ENCODE results near the gene PCGF1. TPM values are rescaled to one million over a fixed set of nuclear protein-coding genes. Genes with fewer than 3 reads are reported as not detected.

Gene PCGF1
- total RNA-seq, 1 experiment from 2014 or later = 28.1 TPM

DNA sequence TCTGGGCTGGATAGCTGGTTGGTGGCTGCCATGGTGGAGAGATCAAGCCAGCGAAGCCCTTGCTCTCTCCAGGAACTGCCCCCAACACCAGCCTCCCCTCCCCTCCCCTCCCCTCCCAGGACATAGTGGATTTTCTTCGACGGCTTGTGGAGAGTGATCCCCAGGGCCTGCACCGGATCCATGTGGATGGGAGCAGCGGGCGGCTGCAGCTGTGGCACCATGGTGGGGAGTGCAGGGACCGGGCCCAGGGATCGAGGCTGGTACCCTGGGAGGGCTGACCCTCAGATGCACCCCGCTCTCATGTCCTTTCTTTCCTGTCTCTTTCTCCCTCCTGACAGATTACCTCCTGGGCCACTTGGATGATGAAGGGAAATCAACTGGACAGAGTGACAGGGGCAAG, 17.6 kb downstream of the PCGF1 start:
- Histone ChIP-seq H3K23me2 (ENCODE audit: insufficient read length, low read depth, low read length, poor library complexity, severe bottlenecking) (no peaks in the 10 kb centered on the region), H2BK12ac (ENCODE audit: insufficient read length, low read depth, low read length) (no peak overlapping the region), H3K4me1 (ENCODE audit: insufficient read depth, low read length) (no peaks in the 10 kb centered on the region), H2BK15ac (ENCODE audit: low read depth, low read length) (no peak overlapping the region), H2BK120ac (ENCODE audit: low read depth, low read length, poor library complexity, severe bottlenecking) (no peak overlapping the region), H2BK5ac (ENCODE audit: insufficient read length, low read length) (no peak overlapping the region), H3K9me3 (ENCODE audit: control insufficient read depth, low read depth, low read length) (no peaks in the 10 kb centered on the region), H3K27me3 (ENCODE audit: insufficient read depth, low read length) (no peaks in the 10 kb centered on the region; the same call in 1 of the 2 replicates), H3K4ac (ENCODE audit: low read depth, low read length) (no peak overlapping the region), H3K14ac (ENCODE audit: insufficient read depth, low read length) (no peak overlapping the region), H4K91ac (ENCODE audit: insufficient read length, low read depth, low read length) (no peak overlapping the region), H4K8ac (replicated peaks; ENCODE audit: insufficient read length, low read depth, low read length) (no peak overlapping the region), H2AK5ac (ENCODE audit: insufficient read length, low read length) (no peak overlapping the region), H3K18ac (ENCODE audit: insufficient read length, low read depth, low read length) (no peak overlapping the region), H3K56ac (ENCODE audit: insufficient read length, low read depth, low read length) (no peak overlapping the region), H4K20me1 (ENCODE audit: control insufficient read depth, insufficient read depth, insufficient read length) (no peaks in the 10 kb centered on the region), H3T11ph (ENCODE audit: low read length) (no peak overlapping the region), H3K27ac (ENCODE audit: insufficient read length, low read depth, low read length) (no peak overlapping the region), H2AFZ (ENCODE audit: low read length) (no peak overlapping the region), H2BK20ac (ENCODE audit: low read depth, low read length, poor library complexity, severe bottlenecking) (no peak overlapping the region), H3K4me2 (ENCODE audit: insufficient read depth, insufficient read length, low read length) (no peak overlapping the region), H4K5ac (ENCODE audit: insufficient read length, low read depth, low read length) (no peak overlapping the region), H3K9ac (ENCODE audit: extremely low read depth, insufficient read length, low read length) (no peak overlapping the region), H3K79me2 (ENCODE audit: insufficient read depth, low read length) (no peaks in the 10 kb centered on the region), H3K23ac (ENCODE audit: insufficient read length, low read depth, low read length) (no peak overlapping the region), H3K79me1 (ENCODE audit: insufficient read depth, low read depth, low read length, poor library complexity, severe bottlenecking) (no peaks in the 10 kb centered on the region)
- H3K4me3 Mint-ChIP-seq = no peak overlapping the region
- H3K36me3 Mint-ChIP-seq (ENCODE audit: insufficient read depth in 1 of 3, low read depth in 3 of 3) = peaks cover 28 to 67% (median 62%) of the 10 kb centered on the region in 3 experiments
- WGBS (ENCODE audit: extremely low coverage, insufficient read length, low lambda C conversion rate) = no CpG with 5 or more reads among the region's 9 CpGs
- TF ChIP-seq, protein P1, sequence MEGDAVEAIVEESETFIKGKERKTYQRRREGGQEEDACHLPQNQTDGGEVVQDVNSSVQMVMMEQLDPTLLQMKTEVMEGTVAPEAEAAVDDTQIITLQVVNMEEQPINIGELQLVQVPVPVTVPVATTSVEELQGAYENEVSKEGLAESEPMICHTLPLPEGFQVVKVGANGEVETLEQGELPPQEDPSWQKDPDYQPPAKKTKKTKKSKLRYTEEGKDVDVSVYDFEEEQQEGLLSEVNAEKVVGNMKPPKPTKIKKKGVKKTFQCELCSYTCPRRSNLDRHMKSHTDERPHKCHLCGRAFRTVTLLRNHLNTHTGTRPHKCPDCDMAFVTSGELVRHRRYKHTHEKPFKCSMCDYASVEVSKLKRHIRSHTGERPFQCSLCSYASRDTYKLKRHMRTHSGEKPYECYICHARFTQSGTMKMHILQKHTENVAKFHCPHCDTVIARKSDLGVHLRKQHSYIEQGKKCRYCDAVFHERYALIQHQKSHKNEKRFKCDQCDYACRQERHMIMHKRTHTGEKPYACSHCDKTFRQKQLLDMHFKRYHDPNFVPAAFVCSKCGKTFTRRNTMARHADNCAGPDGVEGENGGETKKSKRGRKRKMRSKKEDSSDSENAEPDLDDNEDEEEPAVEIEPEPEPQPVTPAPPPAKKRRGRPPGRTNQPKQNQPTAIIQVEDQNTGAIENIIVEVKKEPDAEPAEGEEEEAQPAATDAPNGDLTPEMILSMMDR (conservative IDR thresholded peaks at IDR 0.05) = no peak
- no peaks in the 10 kb centered on the region for H3K4me1 Mint-ChIP-seq
- H3K9me3 Mint-ChIP-seq = no peaks in the 10 kb centered on the region
- no peak for DNase-seq
- H3K27ac Mint-ChIP-seq = no peak overlapping the region
- H3K27me3 Mint-ChIP-seq (ENCODE audit: low read depth) = peaks cover 6% of the 10 kb centered on the region

Measured in H9 (cell line).